Left ventricle myocardium superior (tissue), 1 donor: ENCODE results near the gene MN1. TPM values are rescaled to one million over a fixed set of nuclear protein-coding genes. Genes with fewer than 3 reads are reported as not detected.

Source experiments
- ATAC-seq: fragments of 200-7000 bp; cut with Tn5 transposase; one replicate; pipeline ENCODE4 v1.9.1; 2020; ENCODE audit warnings: mild to moderate bottlenecking, moderate library complexity
- DNase-seq: peaks from one replicate; pipeline ENCODE4 v3.0.0-alpha.2; 2020
- intact Hi-C: fragments of 100-400 bp; cut with micrococcal nuclease; formaldehyde crosslinking; loops from one replicate; pipeline ENCODE4 v1.11.0; 2022
- total RNA-seq: library from RNA; stranded (reverse); fragmentation: NEBNext Ultra II Directional; extraction: Animal tissue kit (Norgen Biotek cat#: 25700); gene quantifications from one replicate; pipeline ENCODE4 v1.2.1, GENCODE V29; 2021
- donor health status: DM: no; HTN: yes; CAD: no; lungs with severe emphysema.

MN1 gene
- total RNA-seq, 1 donor from 2014 or later = 5.3 TPM

GRCh38 chr22:27772081-27772983 lies 29.2 kb downstream of the MN1 start:
- DNase-seq = no peak
- intact Hi-C loops = no loop called here

DNA sequence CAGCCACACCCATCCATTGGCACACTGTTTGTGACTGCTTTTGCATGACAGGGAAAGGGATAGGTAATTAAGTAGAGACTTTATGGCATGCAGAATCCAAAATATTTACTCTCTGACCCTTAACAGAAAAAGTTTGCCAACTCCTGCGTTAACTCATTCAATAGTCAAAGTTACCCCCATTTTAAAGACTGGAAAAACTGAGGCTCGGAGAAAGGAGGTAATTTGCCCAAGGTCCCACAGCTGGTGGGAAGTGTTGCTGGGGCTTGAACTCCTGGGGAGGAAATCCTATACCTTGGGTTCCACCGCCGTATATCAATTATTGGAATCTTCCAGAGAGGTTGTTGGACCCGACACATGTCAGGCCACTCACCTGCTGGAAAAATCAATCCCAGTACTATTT lies 29.9 kb downstream of the MN1 start:
- no peak for DNase-seq
- ATAC-seq = no peak
- intact Hi-C loops = no loop called here

More at GRCh38 chr22:27772081-27772983, 29.2 kb downstream of the MN1 start:
- ATAC-seq = no peak

- ATAC-seq (no peak), DNase-seq (no peak)
- intact Hi-C loops = no loop called here
Measured at GRCh38 chr22:27769012-27769411, 32.5 kb downstream of the MN1 start.

GRCh38 chr22:27768027-27768653 lies 33.4 kb downstream of the MN1 start:
- no peak for ATAC-seq
- intact Hi-C loops = no loop called here

GRCh38 chr22:27766679-27767078 lies 34.9 kb downstream of the MN1 start:
- ATAC-seq = no peak
- intact Hi-C loops = no loop called here
- DNase-seq = no peak

More at GRCh38 chr22:27768027-27768653, 33.4 kb downstream of the MN1 start:
- DNase-seq = no peak

GRCh38 chr22:27765706-27766291 lies 35.8 kb downstream of the MN1 start:
- ATAC-seq (no peak), DNase-seq (no peak)
- intact Hi-C loops = no loop called here

- intact Hi-C loops = no loop called here
- ATAC-seq (no peak), DNase-seq (no peak)
Measured at GRCh38 chr22:27764722-27765236, 36.8 kb downstream of the MN1 start.

DNA sequence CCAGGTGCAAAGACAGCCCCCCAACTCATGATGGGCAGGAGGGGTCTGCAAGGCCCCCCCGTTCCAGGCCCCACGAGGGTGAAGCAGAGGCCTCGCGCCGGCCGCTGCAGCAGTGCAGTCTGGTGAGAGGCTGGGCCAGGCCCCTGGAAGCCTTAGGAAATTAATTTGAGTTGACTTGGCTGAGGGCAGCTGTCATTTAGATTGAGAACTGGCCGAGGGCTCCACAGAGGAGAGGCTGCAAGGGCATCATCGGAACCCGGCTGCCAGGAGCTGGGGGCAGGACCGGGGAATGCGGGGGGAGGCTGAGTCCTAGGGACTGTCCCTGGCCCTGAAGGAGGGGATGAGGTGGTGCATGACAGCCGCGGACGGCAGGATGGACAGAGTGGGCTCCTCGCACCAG lies 39.9 kb downstream of the MN1 start:
- DNase-seq (no peak), ATAC-seq (no peak)
- intact Hi-C loops = no loop called here

- DNase-seq (no peak), ATAC-seq (no peak)
- intact Hi-C loops = no loop called here
Measured at GRCh38 chr22:27761000-27761399, 40.6 kb downstream of the MN1 start.

GRCh38 chr22:27760474-27760873 lies 41.1 kb downstream of the MN1 start:
- DNase-seq (no peak), ATAC-seq (no peak)
- intact Hi-C loops = no loop called here

- ATAC-seq (no peak), DNase-seq (no peak)
- intact Hi-C loops = no loop called here
Measured at GRCh38 chr22:27757928-27758525, 43.5 kb downstream of the MN1 start.

DNA sequence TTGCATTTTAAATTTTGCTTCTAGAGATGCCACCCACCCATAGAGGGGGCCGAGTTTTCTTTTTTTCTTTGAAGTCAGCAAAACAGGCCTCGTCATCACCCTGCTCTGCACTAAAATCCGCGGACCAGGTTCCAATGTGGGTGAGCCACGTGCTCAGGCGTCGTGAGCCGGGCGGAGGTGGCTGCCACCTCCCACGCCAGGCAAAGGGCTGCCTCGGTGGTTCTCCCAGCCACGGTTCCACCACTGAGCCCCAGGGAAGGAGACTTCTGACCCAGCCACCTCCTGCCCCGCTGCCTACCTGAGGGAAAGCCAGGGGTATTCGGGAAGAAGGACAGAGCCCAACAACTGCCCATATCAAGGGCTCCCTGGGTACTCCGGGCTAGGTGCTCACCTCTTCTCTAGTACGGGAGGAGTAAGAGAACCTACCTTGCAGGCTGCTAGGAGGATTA lies 45.3 kb downstream of the MN1 start:
- DNase-seq (no peak), ATAC-seq (no peak)
- intact Hi-C loops = no loop called here

- intact Hi-C loops = no loop called here
- no peak for DNase-seq
Measured at GRCh38 chr22:27755521-27756211, 45.9 kb downstream of the MN1 start.

GRCh38 chr22:27754888-27755480 lies 46.6 kb downstream of the MN1 start:
- intact Hi-C loops = no loop called here
- DNase-seq (no peak), ATAC-seq (no peak)

More at GRCh38 chr22:27755521-27756211, 45.9 kb downstream of the MN1 start:
- ATAC-seq = no peak

DNA sequence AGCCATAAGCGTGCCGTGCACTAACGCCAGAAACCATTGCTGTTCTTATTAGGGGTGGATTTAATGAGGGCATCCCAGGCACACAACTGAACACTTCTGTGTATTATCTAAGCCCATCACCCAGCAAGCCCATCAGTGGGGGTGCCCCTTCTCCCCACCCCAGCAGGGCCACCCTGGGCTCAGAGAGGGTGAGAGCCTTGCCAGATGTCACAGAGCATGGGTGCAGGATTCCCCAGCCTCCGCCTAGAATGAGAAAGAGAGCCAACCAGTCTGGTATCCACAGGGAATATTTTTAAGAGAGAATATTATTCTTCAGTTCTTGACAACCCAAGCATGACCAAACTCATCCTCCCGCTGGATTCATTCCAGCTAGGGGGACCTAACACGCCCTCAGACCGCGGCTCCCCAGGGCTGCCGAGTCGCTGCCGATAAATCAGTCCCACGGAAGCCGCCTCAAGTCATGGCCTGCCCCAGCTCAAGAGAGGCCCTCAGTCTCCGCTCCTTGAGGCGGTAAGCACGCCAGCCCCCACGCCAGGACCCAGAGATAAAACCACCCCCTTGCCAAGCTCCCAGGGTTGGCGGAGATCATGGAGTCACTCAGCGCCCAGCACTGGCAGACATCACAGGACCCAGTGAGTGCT lies 47.2 kb downstream of the MN1 start:
- no peak for ATAC-seq
- DNase-seq = peak; percentile 49
- intact Hi-C loops = no loop called here

GRCh38 chr22:27752771-27753170 lies 48.8 kb downstream of the MN1 start:
- ATAC-seq (peak; percentile 62), DNase-seq (peak; percentile 78)
- intact Hi-C loops = no loop called here

- ATAC-seq (no peak), DNase-seq (no peak)
- intact Hi-C loops = no loop called here
Measured at GRCh38 chr22:27752141-27752540, 49.4 kb downstream of the MN1 start.
